GM19452 (cell line): Measurements from ENCODE around the gene B4GALT3.

Experiments
- ATAC-seq: cut with Tn5 transposase; IDR thresholded peaks from one replicate; pipeline ENCODE4 v1.9.1; 2021; ENCODE audit not compliant: unreplicated experiment

Gene B4GALT3

DNA sequence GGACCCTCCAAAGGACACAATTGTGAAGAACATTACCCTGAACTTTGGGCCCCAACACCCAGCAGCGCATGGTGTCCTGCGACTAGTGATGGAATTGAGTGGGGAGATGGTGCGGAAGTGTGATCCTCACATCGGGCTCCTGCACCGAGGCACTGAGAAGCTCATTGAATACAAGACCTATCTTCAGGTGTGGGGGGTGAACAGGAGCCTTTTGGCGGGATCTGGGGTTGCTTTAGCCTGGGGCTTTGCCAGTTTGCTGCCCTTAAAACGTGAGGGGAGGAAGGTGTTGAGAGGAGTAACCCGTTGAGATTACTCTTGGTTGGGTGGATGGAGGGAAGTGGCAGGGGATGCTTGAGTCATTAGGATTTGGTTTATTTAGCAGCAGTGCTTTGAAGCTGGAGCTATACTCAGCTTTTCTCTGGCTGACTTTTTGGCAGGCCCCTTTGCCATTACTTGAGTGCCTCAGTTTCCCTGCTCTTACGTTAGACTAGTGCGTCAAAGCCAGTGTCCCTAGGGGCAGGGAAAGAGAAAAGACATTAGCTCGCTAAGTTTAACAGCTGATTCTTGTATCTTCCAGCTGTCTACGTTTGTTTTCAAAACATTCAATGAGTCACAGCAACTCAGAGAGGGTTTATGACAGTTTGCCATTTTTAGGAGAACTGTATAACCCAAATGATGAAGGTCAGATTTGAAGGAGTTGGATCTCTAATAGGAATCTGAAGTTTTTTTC is 29.3 kb upstream of the B4GALT3 start:
- ATAC-seq = no peak

- ATAC-seq = peak; percentile 97
These were observed 24.8 kb upstream of the B4GALT3 start, which contains the start of gene NDUFS2 for GRCh38 chr1:161201836-161202712. NDUFS2 (plus strand) TSS chr1:161202367; CDS start chr1:161202386, 19 bp downstream.

DNA sequence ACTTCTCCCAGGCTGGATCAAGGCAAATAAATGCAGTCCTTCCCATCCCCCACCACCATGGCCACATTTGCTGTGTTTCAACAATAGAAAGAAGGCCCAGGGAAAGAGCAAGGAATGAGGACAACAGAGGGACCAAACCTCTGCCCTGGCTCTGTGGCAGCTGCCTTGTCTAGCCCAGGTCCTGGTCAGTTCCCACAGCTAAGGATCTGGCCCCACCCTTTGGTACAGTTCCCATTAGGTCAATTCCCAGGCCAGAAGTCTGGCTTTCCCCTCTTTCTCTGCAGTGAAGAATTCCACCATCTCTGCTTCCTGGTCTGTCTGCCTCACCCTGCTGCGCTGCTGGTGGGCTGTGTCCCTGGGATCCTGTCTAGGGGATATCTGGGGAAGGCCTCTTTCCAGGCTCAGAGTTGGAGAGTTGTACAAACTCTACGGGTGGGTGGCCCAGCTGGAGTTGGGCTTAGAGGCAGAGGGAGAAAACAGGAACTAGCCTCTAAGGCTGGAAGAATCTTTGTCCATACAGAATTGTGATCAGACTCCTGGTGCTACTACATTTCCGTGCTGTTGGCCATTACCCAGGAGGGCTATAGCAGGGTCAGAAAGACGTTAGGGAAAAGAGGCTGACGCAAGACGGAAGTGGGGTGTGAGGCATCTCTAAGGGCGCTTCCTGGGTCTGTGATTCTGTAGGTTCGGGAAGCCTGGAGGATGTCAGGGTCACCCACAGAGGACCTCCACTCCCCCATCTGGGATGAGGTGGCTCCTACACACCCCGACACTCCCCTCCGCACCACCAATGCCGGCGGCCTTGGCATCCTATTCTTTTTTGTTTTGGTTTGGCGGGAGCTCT is 23.9 kb upstream of the B4GALT3 start:
- no peak for ATAC-seq

GRCh38 chr1:161200421-161200991 is 23.2 kb upstream of the B4GALT3 start:
- no peak for ATAC-seq

DNA sequence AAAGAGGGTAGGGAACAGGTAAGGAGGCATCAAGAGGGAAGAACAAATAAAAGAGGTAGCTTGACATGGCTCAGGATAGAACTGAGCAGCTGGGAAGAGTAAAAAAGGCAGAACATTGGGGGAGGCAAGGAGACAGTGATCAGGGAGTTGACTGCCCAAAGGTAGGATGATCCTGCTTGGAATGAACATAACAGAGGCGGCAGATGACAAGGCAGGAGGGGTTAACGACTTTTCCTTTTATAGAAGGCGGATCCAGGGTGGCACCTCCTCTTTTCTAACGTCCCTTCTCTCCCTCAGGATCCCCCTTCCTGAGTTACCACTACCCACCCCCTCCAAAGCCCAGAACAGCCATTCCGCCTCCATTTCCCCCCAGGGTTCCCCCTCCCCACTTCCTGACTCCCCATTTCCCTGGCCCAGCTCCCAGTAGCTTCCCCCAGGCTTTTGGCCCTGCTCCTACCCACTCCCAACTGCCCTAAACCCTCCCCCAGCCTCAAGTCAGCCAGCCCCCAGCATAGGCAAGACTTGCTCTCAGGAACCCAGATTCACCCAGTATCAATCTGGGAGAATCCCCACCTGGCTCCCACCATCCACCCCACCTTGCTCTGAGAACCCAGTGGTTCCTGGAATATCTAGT is 22.3 kb upstream of the B4GALT3 start:
- ATAC-seq = no peak

DNA sequence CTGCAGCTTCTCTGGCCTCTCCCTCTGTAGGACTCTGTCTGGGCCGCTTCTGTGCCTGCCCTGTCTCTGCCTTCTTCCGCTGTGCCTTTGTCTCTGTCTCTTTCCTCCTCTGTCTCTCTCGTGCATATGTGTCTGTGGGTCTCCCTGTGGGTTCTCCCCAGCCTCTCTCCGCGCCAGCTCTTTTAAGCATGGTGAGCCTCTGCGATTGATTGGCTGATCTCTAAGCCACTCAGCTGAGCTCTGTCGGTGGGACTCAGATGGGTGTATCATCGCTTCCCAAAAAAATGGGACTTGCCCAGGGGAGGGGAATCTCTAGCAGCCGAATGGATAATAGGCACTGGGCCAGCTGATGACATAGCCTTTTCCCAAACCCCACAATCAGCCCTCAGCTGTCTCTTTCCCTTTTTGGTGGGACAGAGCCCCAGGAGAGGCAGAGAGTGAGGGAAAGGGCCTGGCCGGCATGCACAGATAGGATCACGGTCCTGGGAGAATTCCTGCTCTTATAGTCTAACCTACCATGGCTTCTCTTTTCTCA is 21.7 kb upstream of the B4GALT3 start, which contains the start of gene ADAMTS4:
Gene ADAMTS4 (minus strand): TSS at position 158 of the 535 bp plus-strand sequence. CDS start 427 bp downstream, outside the sequence.
- ATAC-seq = no peak

GRCh38 chr1:161198194-161198896 is 21.0 kb upstream of the B4GALT3 start:
- no peak for ATAC-seq

GRCh38 chr1:161197560-161198193 is 20.4 kb upstream of the B4GALT3 start:
- ATAC-seq = no peak

- ATAC-seq = no peak
These were observed 19.5 kb upstream of the B4GALT3 start for GRCh38 chr1:161196521-161197451.

DNA sequence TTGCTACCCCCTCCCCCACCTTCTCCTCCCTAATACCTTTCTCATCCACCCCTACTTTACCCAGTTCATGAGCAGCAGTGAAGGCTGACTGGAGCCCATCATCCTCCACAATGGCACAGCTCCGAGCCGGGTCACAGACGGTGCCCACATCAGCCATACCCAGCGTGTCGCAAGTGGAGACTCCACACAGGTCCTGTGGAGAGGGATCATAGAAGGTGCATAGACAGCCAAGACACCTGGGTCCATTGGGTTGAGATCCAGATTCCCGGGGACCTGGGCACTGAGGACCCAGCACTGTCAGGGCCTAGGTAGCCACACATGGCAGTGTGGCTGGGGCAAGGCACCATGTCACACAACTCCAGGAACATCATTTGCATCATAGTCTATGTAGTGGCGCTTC is 18.8 kb upstream of the B4GALT3 start:
- ATAC-seq = no peak

GRCh38 chr1:161195171-161195570 is 17.9 kb upstream of the B4GALT3 start:
- ATAC-seq = no peak

GRCh38 chr1:161193561-161194235 is 16.4 kb upstream of the B4GALT3 start:
- no peak for ATAC-seq

GRCh38 chr1:161192476-161193465 is 15.5 kb upstream of the B4GALT3 start:
- ATAC-seq = peak; percentile 57

DNA sequence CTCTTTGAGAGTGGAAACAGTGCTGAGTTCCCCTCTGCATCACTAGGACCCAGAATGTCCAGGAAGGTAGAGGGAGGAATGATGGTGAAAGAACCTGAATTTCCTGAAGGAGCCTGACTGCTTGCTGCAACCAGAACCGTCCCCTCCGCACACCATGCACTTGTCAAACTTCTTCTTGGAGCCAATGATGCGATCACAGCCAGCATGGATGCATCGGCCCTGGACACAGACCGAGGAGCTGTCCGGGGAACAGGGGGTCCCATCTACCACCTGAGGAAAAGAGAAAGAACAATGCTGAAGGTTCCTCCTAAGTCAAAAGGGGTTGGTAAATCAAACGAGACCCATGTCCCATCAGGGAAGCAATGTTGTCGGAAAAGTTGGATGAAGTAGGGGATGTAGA is 14.7 kb upstream of the B4GALT3 start:
- ATAC-seq = no peak

GRCh38 chr1:161190962-161191521 is 13.7 kb upstream of the B4GALT3 start:
- no peak for ATAC-seq

DNA sequence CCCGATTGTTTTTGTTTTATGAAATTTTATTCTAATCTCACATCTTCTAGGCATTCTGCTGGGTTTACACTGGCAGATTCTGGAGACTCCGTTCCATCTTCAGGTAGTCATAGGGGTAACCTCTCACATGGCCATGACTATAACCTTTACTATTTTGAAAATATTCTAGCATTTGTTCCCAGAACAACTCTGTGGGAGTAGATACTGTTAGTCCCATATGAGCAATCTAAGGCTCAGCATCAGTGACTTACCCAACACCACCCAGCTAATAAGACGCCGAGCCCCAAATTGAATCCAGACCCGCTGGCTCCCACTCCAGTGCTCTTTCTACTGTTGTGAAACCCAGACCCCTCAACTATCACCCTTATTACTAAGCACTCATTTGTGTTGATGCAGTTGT is 11.7 kb upstream of the B4GALT3 start:
- ATAC-seq = no peak
